NOMO-1 (cell line): ENCODE results near the gene CLEC16A.
A peak's percentile ranks its signal among the peaks of the same experiment; 100 is the strongest.
"Not testable (repeated sequence)": the region's sequence is repeated elsewhere in the genome, so short reads cannot be mapped to it uniquely, and the experiment has no call there.

Source experiments
- DNase-seq, 2 experiments: peaks; one replicate each; lab custom pipeline; 2025; ENCODE audit not compliant: unreplicated experiment in 2 of 2; lab: John Stamatoyannopoulos, UW

Gene CLEC16A

GRCh38 chr16:11205754-11206581, 261.6 kb downstream of the CLEC16A start:
- DNase-seq = peak; percentile 26 to 43

DNA sequence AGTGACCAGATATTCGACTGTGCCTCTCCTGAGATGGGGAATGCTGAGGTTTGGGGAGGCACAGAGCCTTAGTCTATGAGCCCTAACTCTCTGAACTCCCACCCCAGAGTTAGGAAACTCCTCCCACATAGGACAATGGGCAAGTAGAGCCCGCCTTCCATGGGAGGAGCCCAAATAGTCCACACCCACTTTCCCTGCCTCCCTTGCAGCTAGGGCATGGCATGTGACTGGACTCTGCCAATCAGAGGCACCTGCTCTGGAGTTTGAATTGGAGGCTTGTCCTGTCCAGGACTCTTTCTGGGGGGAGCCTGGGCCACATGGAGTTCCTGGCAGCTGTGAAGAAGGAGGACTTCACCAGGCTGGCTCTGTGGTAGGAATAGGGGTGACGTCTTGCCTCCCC, 263.3 kb downstream of the CLEC16A start:
- DNase-seq = no peak

DNA sequence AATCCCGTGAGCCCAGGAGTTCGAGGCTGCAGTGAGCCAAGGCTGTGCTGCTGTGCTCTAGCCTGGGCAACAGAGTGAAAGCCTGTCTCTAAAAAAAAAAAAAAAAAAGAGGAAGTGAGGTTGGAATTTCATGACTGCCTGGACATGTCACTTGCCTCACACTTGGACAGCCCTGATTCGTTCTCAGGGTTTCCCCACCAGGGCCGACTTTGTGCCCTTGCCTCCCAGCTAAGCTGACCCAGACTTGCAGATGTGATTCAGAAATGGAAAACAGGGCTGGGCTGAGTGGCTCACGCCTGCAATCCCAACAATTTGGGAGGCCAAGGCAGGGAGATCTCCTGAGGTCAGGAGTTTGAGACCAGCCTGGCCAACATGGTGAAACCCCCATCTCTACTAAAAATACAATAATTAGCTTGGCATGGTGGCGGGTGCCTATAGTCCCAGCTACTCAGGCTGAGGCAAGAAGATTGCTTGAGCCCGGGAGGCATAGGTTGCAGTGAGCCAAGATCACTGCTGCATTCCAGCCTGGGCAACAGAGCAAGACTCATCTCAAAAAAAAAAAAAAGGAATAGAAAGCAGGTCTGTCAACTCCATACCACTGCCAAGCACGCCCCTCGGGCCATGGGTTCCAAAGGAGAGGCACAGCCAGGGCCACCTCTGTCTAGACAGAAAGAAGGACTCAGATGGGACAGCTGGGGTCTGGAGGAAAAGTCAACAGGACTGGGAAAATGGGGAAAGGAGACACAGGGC, 264.7 kb downstream of the CLEC16A start:
- peak; percentile 56 to 58 for DNase-seq

GRCh38 chr16:11210260-11210659, 265.9 kb downstream of the CLEC16A start:
- DNase-seq = no peak

DNA sequence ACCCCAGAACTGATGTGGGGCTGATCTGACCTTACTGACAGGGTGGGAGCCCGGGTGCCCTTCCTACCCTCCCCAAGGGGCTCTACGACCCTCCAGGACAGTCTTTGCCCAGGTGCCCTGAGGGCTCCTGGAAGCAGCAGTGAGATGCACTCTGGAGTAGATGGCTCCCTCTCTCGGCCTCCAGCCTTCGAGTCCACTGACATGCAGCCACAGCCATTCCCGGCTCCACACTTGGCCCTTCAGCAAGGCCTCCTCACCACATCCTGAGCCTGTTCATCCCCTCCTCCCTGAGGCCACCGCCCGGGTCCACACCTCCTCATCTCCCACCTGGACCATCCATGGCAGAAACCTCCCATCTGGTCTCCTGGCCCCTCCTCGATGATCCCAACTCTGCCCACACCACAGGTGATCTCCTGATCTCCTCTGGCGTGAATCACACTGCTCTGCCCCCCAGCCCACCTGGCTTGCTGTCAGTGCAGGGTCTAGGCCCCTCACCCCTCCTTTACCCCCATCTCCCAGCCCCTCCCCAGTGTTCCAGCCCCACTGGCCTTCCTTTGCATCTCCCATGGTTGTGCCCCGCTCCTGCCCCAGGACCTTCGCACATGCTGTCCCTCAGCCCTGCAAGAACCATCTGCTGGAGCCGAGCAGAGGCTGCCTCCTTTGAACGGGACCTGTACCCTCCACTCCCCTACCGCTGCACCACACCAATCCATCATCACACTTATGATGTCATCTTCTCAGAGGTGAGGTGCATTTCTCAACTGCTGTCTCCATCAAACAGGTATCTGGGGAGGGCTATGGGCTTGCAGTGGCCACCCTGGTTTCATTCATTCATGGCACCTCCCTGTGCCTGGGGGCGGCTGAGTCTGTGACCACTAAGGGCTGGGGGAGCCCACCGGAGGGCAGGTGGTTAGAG, 267.0 kb downstream of the CLEC16A start:
- no peak for DNase-seq

DNA sequence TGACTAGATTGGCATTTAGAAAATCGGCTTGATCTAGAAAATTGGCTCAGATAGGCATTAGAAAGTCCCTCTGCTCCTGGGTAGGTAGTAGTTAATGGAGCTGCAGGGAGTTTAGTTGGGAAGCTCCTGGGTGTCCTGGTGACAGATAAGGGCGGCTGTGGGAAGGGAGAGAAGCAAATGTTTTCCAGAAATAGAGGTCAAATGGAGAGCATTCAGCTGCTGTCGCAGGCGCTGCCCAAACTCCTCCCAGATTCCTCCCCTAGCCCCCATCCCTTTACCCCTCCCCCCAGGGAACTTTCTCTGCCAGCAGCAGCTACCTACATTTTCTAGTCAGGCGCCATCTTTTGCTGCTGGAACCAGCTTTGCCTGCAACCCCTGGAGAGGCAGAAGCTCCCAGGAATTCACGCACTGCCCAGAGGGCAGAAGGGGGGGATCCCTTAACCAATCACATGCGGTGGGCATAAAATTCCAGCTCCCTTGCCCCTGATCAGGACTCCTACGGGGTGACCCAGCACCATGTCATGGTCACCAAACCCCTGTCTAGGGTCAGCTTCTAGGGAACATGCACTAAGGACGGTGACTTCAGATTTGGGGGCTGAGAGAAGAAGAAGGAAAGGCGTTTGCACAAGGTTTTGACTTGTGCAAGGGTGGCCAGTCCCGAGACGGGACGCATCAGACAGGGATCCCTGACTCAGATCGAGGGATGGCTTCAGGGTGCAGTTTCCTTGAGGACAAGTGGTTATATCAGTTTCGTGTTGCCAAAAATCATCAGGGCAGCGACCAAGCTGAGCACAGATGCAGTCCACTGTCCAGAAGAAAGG, 267.8 kb downstream of the CLEC16A start:
- no peak for DNase-seq

DNA sequence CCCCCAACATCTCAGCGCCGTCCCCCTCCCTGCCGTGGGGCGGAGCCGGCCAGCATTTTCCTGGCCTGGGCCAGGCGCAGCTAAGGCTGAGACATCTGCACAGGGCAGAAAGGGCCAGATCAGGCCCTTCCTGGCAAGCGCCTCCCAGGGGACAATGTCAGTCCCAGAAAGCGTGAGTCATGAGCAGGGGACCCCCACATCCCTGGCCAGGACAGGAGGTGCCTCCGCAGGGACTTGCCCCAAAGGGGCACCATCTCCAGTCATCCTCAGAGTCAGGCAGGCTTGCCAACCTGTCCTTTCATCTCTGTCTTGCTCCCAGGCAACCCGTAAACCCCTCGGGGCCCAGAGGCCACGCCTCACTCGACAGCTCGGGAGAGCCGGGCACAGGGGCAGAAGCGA, 268.4 kb downstream of the CLEC16A start:
- DNase-seq = no peak

DNA sequence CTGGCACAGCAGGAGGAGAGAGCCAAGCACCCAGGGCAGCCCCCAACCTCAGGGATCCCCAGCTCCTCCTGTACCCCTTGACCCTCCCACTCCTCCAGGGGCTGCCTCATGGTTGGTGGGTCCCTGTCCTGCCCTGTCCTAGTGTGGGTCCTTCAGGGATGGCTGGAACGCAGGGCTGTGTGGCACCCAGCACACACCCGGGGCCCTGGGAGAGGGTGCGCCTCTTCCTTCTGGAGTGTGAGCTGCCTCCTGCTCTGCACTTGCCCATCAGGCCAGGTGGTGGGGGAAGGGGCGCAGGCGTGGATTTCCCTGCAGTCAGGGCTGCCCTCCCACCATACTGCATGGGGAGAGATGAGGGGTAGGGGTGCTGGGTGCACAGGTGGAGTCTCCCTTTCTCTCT, 269.0 kb downstream of the CLEC16A start:
- no peak for DNase-seq

GRCh38 chr16:11213799-11214198, 269.4 kb downstream of the CLEC16A start:
- DNase-seq = no peak

DNA sequence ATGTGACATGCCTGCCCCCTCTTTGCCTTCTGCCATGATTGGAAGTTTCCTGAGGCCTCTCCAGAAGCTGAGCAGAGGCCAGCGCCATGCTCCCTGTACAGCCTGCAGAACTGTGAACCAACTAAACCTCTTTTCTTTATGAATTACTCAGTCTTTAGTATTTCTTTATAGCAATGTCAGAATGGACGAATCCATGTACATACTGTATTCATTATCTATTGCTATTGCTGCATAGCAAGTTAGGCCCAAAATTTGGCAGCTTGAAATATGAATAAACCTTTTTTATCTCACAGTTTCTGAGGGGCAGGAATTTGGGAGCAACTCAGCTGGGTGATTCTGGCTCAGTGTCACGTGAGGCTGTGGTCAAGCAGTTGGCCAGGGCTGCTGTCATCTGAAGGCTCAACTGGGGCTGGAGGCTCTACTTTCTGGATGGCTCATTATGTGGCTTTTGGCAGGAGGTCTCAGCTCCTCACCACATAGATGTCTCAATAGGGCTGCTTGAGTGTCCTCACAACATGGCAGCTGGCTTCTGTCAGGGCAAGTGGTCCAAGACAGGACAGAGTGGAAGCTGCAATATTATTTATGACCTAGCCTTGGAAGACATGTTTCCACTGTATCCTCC, 271.7 kb downstream of the CLEC16A start:
- no peak for DNase-seq

- DNase-seq = no peak
Observed at GRCh38 chr16:11217651-11218603, 273.6 kb downstream of the CLEC16A start.

DNA sequence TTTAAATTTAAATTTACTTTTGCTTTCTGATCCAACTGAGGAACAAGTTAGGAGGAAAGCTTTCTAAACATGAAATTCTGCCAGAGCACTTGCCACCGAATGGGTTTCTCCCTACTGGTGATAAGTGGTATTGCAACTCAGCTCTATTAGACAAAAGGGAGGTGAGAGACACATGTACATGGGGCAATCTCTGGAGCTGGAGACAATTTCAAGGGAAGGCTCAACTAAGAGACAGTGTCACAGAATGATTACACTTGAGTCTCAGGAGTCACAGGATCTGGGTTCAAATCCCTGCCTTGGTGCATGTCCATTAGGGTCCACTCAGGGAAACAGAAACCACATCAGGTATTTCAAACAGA, 274.2 kb downstream of the CLEC16A start:
- DNase-seq = no peak

- peak; percentile 60 to 65 for DNase-seq
Observed at GRCh38 chr16:11219178-11219577, 274.8 kb downstream of the CLEC16A start.

DNA sequence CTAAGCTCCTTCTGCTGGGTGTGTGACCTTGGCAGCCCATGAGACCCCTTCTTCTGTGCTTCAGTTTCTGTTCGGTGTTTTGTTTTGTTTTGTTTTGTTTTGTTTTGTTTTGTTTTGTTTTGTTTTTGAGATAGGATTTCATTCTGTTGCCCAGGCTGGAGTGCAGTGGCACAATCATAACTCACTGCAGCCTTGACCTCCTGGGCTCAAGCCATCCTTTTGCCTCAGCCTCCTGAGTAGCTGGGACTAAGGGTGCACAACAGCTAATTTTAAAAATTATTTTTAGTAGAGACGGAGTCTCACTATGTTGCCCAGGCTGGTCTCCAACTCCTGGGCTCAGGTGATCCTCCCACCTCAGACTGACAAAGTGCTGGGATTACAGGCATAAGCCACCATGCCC, 276.1 kb downstream of the CLEC16A start:
- not testable (repeated sequence) for DNase-seq

- DNase-seq = peak; percentile 53 to 76
Observed at GRCh38 chr16:11224096-11224893, 279.9 kb downstream of the CLEC16A start.

DNA sequence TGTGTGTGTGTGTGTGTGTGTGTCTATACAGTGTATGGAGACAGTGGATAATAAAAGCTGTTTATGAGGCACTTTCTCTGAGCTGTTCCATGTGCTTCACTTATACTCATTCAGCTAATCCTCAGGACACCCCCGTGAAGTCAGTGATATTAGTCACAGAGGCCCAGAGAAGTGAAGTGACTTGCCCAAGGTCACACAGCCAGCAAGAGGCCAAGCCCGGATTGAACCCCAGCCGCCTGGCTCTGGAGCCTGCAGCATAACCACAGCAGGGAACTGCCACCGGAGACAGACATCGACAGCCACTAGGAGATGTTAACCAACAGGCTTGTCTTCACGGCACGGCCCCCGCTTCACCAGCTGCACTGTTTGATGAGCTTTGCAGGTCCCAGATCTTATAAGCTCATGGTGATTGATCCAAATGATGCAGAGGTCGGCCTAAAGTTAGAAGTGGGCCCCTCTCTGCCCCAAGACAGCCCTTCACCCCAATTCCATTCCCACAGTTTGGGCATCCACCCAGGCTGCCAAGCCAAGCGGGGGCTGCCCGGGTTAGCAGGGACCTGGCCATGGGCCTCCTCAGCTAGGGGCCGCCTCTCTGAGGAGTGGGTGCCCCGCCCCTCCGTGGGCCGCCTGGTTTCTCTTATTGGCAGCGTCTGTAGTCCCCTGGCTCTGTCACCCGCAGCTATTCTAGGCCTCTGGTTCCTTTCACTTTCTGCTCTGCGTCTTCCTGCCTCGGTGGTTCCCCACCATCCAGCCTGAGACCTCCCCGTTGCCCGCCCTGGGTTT, 280.7 kb downstream of the CLEC16A start:
- DNase-seq = no peak
